Testis (tissue), 3 donors: ENCODE data around the gene ANKRD9. TPM values are rescaled to one million over a fixed set of nuclear protein-coding genes. Genes with fewer than 3 reads are reported as not detected.
A peak's percentile ranks its signal among the peaks of the same experiment; 100 is the strongest.

Experiments used
- DNase-seq: peaks from one replicate; pipeline ENCODE4 v3.0.0-alpha.2; 2019
- H3K27ac ChIP-seq, 2 donors: fragments of 200-600 bp; sonication (generic); one replicate each; pipeline ENCODE4 v1.5.1; 2019
- H3K27me3 ChIP-seq: fragments of 200-600 bp; sonication (generic); one replicate; pipeline ENCODE4 v1.5.1; 2019
- H3K36me3 ChIP-seq: fragments of 200-600 bp; sonication (generic); one replicate; pipeline ENCODE4 v1.5.1; 2017; ENCODE audit warnings: low read depth; ENCODE audit errors: missing control alignments
- H3K4me1 ChIP-seq: fragments of 200-600 bp; sonication (generic); one replicate; pipeline ENCODE4 v1.5.1; 2019
- H3K4me3 ChIP-seq, 2 donors: fragments of 200-600 bp; sonication (generic); one replicate each; pipeline ENCODE4 v1.5.1; 2017 to 2019
- H3K9me3 ChIP-seq: fragments of 200-600 bp; sonication (generic); one replicate; pipeline ENCODE4 v1.5.1; 2017
- CTCF ChIP-seq, 3 experiments: fragments of 450-650 bp in 2 of 3; fragments of 200-600 bp in 1 of 3; sonication (generic) in 1 of 3; IDR thresholded peaks; one replicate each; pipeline ENCODE4 v1.5.1; 2016 to 2019; ENCODE audit warnings: antibody characterized with exemption in 3 of 3, mild to moderate bottlenecking in 2 of 3, moderate library complexity in 1 of 3
- POLR2A ChIP-seq: fragments of 450-650 bp; IDR thresholded peaks from one replicate; pipeline ENCODE4 v1.6.1; 2017; ENCODE audit warnings: antibody characterized with exemption, mild to moderate bottlenecking, moderate library complexity
- WGBS, 2 donors: methylation state at CpG; one replicate each; pipeline ENCODE4 v1.1.5; 2018; 5-methylcytosine and 5-hydroxymethylcytosine counted together
- intact Hi-C: fragments of 100-400 bp; cut with DNase I; formaldehyde crosslinking; loops from one replicate; pipeline ENCODE4 v1.15.1; 2023; ENCODE audit warnings: low total_unique reads
- polyA plus RNA-seq: library from polyadenylated mRNA; stranded (reverse); fragments of 350-450 nt; fragmentation: Illumina TruSeq; extraction: RNeasy Lipid Tissue Mini Kit (QIAGEN cat#74804); gene quantifications from one replicate; pipeline ENCODE4 v1.2.3, GENCODE V29; 2014; ENCODE audit warnings: low read depth, low replicate concordance; ENCODE audit not compliant: insufficient read depth
- total RNA-seq, 2 donors: library from RNA; depleted of rRNA; stranded (reverse); fragments of >200 nt; gene quantifications; one replicate each; pipeline ENCODE4 v1.2.3, GENCODE V29; 2016

ANKRD9 gene
- total and polyA plus RNA-seq, 3 donors from 2014 or later: 21.0 to 153 (median 88.7) TPM

GRCh38 chr14:102499401-102500157 lies 10.0 kb downstream of the ANKRD9 start:
- H3K4me1 ChIP-seq: peaks cover 22% of the 10 kb centered on the region
- no peaks in the 10 kb centered on the region for H3K9me3 ChIP-seq
- H3K27me3 ChIP-seq: no peaks in the 10 kb centered on the region
- peak overlapping the region; percentile 79 to 82 for H3K27ac ChIP-seq
- H3K4me3 ChIP-seq: no peak overlapping the region
- no peak for DNase-seq
- intact Hi-C loops: no loop called here
- WGBS, 2 donors: 86 to 92% methylated on average over 22 to 23 of the region's 23 CpGs
- H3K36me3 ChIP-seq: no peaks in the 10 kb centered on the region
- no peak for TF ChIP-seq POLR2A
- TF ChIP-seq CTCF (IDR thresholded peaks at IDR 0.05): no peak

GRCh38 chr14:102498678-102499265 lies 10.8 kb downstream of the ANKRD9 start:
- intact Hi-C loops: no loop called here
- WGBS, 2 donors: 89 to 91% methylated on average over 18 to 21 of the region's 21 CpGs
- H3K27ac ChIP-seq: peak overlapping the region in 1 of 2 donors; percentile 79
- peaks cover 18% of the 10 kb centered on the region for H3K4me1 ChIP-seq
- H3K9me3 ChIP-seq: no peaks in the 10 kb centered on the region
- no peaks in the 10 kb centered on the region for H3K27me3 ChIP-seq
- TF ChIP-seq POLR2A (no peak), CTCF (IDR thresholded peaks at IDR 0.05) (no peak)
- no peak for DNase-seq
- no peak overlapping the region for H3K4me3 ChIP-seq
- H3K36me3 ChIP-seq: no peaks in the 10 kb centered on the region

- intact Hi-C loops: no loop called here
- Histone ChIP-seq H3K4me3 (no peak overlapping the region), H3K27me3 (no peaks in the 10 kb centered on the region), H3K4me1 (peaks cover 21% of the 10 kb centered on the region), H3K9me3 (no peaks in the 10 kb centered on the region), H3K27ac (no peak overlapping the region), H3K36me3 (no peaks in the 10 kb centered on the region)
- TF ChIP-seq CTCF (IDR thresholded peaks at IDR 0.05) (no peak), POLR2A (no peak)
- peak; percentile 38 for DNase-seq
- 81 to 91% methylated on average over 20 to 29 of the region's 30 CpGs for WGBS, 2 donors
Observed at GRCh38 chr14:102497998-102498677, 11.4 kb downstream of the ANKRD9 start.

GRCh38 chr14:102496958-102497744 lies 12.4 kb downstream of the ANKRD9 start:
- H3K27me3 ChIP-seq: no peaks in the 10 kb centered on the region
- peaks cover 30% of the 10 kb centered on the region for H3K4me1 ChIP-seq
- intact Hi-C loops: no loop called here
- no peak overlapping the region for H3K27ac ChIP-seq
- H3K36me3 ChIP-seq: no peaks in the 10 kb centered on the region
- H3K4me3 ChIP-seq: no peak overlapping the region
- WGBS, 2 donors: 92 to 93% methylated on average over 16 to 42 of the region's 42 CpGs
- no peaks in the 10 kb centered on the region for H3K9me3 ChIP-seq
- TF ChIP-seq CTCF (IDR thresholded peaks at IDR 0.05) (no peak), POLR2A (no peak)
- no peak for DNase-seq
